Esophagus squamous epithelium (tissue), 4 donors: ENCODE data around the gene UNC119B.

Source experiments
- CTCF ChIP-seq, 6 experiments: fragments of 450-650 bp in 4 of 6; fragments of 200-600 bp in 2 of 6; sonication (generic) in 2 of 6; IDR thresholded peaks; one replicate each; pipeline ENCODE4 v1.5.1; 2016 to 2019; ENCODE audit warnings: antibody characterized with exemption in 6 of 6, mild to moderate bottlenecking in 4 of 6, moderate library complexity in 4 of 6
- POLR2A ChIP-seq, 4 donors: fragments of 450-650 bp; IDR thresholded peaks; one replicate each; pipeline ENCODE4 v1.6.1; 2017; ENCODE audit warnings: antibody characterized with exemption in 4 of 4, mild to moderate bottlenecking in 4 of 4, moderate library complexity in 3 of 4

- TF ChIP-seq CTCF (IDR thresholded peaks at IDR 0.05) (no peak), POLR2A (IDR thresholded peaks at IDR 0.05) (no peak)
Observed at GRCh38 chr12:120661432-120661831, 48.8 kb upstream of the UNC119B start.
